ENCODE measurements around the gene CAMTA1. TPM values are rescaled to one million over a fixed set of nuclear protein-coding genes. Genes with fewer than 3 reads are reported as not detected.

The CAMTA1 gene
- polyA plus RNA-seq, 1 donor (not counting 4 experiments of a cell fraction or from before 2014, with no cell fraction given): 51.4 TPM

DNA sequence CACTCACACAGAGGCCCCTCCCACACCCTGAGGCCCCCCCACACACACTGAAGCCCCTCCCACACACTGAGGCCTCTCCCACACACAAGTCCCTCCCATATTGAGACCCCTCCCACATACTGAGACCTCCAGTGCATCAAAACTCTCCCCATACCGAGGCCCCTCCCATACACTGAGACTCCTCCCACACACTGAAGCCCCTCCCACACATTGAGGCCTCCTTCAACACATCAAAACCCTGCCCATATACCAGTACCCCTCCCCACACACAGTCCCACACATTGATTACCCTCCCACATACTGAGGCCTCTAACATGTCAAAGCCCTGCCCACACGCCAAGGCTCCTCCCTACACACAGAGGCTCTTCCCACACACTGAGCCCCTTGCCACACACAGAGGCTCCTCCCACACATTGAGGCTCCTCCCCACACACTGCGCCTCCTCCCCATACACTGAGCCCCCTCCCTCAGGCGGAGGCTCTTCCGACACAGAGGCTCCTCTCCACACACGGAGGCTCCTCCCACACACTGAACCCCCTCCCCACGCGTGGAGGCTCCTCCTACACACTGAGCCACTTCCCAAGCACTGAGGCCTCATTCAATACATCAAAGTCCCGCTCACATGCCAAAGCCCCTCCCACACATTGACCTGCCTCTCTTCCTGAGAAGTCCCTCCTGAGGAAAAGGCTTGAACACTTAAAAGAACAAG, 392.3 kb downstream of the CAMTA1 start:
- Histone ChIP-seq H3K9me1 (ENCODE audit: control insufficient read depth, extremely low read depth, insufficient read depth, low read length) (no peaks in the 10 kb centered on the region), H3K4me3 (ENCODE audit: control insufficient read depth in 2 of 3, extremely low read depth in 1 of 3, insufficient read depth in 2 of 3, low read depth in 1 of 3, low read length in 3 of 3) (no peak overlapping the region), H3K9me3 (ENCODE audit: control insufficient read depth, low read depth, low read length) (no peaks in the 10 kb centered on the region), H3K36me3 (ENCODE audit: control insufficient read depth in 2 of 2, extremely low read depth in 1 of 2, insufficient read depth in 2 of 2, low read length in 2 of 2) (no peaks in the 10 kb centered on the region), H3K9ac (ENCODE audit: control insufficient read depth, extremely low read depth, insufficient read depth, low read length) (no peak overlapping the region), H3K79me2 (ENCODE audit: control insufficient read depth, insufficient read depth, low read length) (no peaks in the 10 kb centered on the region), H3K27ac (ENCODE audit: control insufficient read depth, insufficient read depth, low read length) (no peak overlapping the region), H3K4me1 (ENCODE audit: control insufficient read depth, extremely low read depth, insufficient read depth, low read length) (no peaks in the 10 kb centered on the region), H3K27me3 (ENCODE audit: control insufficient read depth, extremely low read depth, insufficient read depth, low read length) (peaks cover 3% of the 10 kb centered on the region), H4K20me1 (ENCODE audit: control insufficient read depth, extremely low read depth, insufficient read depth, low read length) (no peaks in the 10 kb centered on the region), H2AFZ (ENCODE audit: control insufficient read depth, low read length) (no peak overlapping the region), H3K4me2 (ENCODE audit: control insufficient read depth, extremely low read depth, insufficient read depth, low read depth, low read length) (no peak overlapping the region)
- DNase-seq (ENCODE audit: low read depth, low spot score) (no peak), FAIRE-seq (no peak)
- TF ChIP-seq CTCF (optimal IDR thresholded peaks at IDR 0.05 in 1 of 3, IDR thresholded peaks at IDR 0.05 in 1 of 3, conservative IDR thresholded peaks at IDR 0.05 in 1 of 3; ENCODE audit: extremely low read depth in 1 of 3, insufficient read depth in 2 of 3, low read length in 3 of 3) (no peak), EZH2 (IDR thresholded peaks at IDR 0.05; ENCODE audit: low read length) (no peak)
- dilution Hi-C loops (cut with MboI; ENCODE audit: extremely low pct_ligation_motif_present, low sequenced_read_pairs): no loop called here

- DNase-seq (ENCODE audit: low read depth, low spot score): no peak
Measured at GRCh38 chr1:7178336-7178735, 393.1 kb downstream of the CAMTA1 start.

More at GRCh38 chr1:7178336-7178735, 393.1 kb downstream of the CAMTA1 start:
- no peak overlapping the region for H3K4me3 ChIP-seq (ENCODE audit: control insufficient read depth in 2 of 3, extremely low read depth in 1 of 3, insufficient read depth in 2 of 3, low read depth in 1 of 3, low read length in 3 of 3)
- no peak overlapping the region for H2AFZ ChIP-seq (ENCODE audit: control insufficient read depth, low read length)
- H3K9ac ChIP-seq (ENCODE audit: control insufficient read depth, extremely low read depth, insufficient read depth, low read length): no peak overlapping the region
- H3K4me2 ChIP-seq (ENCODE audit: control insufficient read depth, extremely low read depth, insufficient read depth, low read depth, low read length): no peak overlapping the region
- H3K27ac ChIP-seq (ENCODE audit: control insufficient read depth, insufficient read depth, low read length): no peak overlapping the region
- H3K9me3 ChIP-seq (ENCODE audit: control insufficient read depth, low read depth, low read length): no peaks in the 10 kb centered on the region
- TF ChIP-seq EZH2 (IDR thresholded peaks at IDR 0.05; ENCODE audit: low read length): no peak
- TF ChIP-seq CTCF (optimal IDR thresholded peaks at IDR 0.05 in 1 of 3, IDR thresholded peaks at IDR 0.05 in 1 of 3, conservative IDR thresholded peaks at IDR 0.05 in 1 of 3; ENCODE audit: extremely low read depth in 1 of 3, insufficient read depth in 2 of 3, low read length in 3 of 3): no peak
- H3K9me1 ChIP-seq (ENCODE audit: control insufficient read depth, extremely low read depth, insufficient read depth, low read length): no peaks in the 10 kb centered on the region
- H3K36me3 ChIP-seq (ENCODE audit: control insufficient read depth in 2 of 2, extremely low read depth in 1 of 2, insufficient read depth in 2 of 2, low read length in 2 of 2): no peaks in the 10 kb centered on the region
- H3K4me1 ChIP-seq (ENCODE audit: control insufficient read depth, extremely low read depth, insufficient read depth, low read length): no peaks in the 10 kb centered on the region
- H4K20me1 ChIP-seq (ENCODE audit: control insufficient read depth, extremely low read depth, insufficient read depth, low read length): no peaks in the 10 kb centered on the region
- H3K79me2 ChIP-seq (ENCODE audit: control insufficient read depth, insufficient read depth, low read length): no peaks in the 10 kb centered on the region
- no peak for FAIRE-seq
- dilution Hi-C loops (cut with MboI; ENCODE audit: extremely low pct_ligation_motif_present, low sequenced_read_pairs): no loop called here
- peaks cover 3% of the 10 kb centered on the region for H3K27me3 ChIP-seq (ENCODE audit: control insufficient read depth, extremely low read depth, insufficient read depth, low read length)

All from keratinocyte (primary cell).